GM12891 (cell line): ENCODE data around the gene PDPN.

Experiments used
- POLR2A ChIP-seq: IDR thresholded peaks from 2 replicates; pipeline ENCODE4 v1.6.1; 2011; ENCODE audit warnings: low read depth, low read length, control low read depth
- POLR2AphosphoS5 ChIP-seq: IDR thresholded peaks from 2 replicates; pipeline ENCODE4 v1.6.1; 2011; ENCODE audit warnings: low read depth, low read length, control low read depth
- SPI1 ChIP-seq: IDR thresholded peaks from 2 replicates; pipeline ENCODE4 v1.6.1; 2011; ENCODE audit warnings: low read depth, low read length, control low read depth
- TAF1 ChIP-seq: IDR thresholded peaks from 2 replicates; pipeline ENCODE4 v1.6.1; 2011; ENCODE audit warnings: low read depth, low read length, control low read depth

- TF ChIP-seq TAF1 = no peak
- no peak for TF ChIP-seq POLR2A
- no peak for TF ChIP-seq POLR2AphosphoS5
- no peak for TF ChIP-seq SPI1
Observed at GRCh38 chr1:13554798-13555197, 28.8 kb upstream of the PDPN start.
